Adrenal gland (tissue), 12 donors: ENCODE results near the gene JTB. TPM values are rescaled to one million over a fixed set of nuclear protein-coding genes. Genes with fewer than 3 reads are reported as not detected.
A peak's percentile ranks its signal among the peaks of the same experiment; 100 is the strongest.

Experiments used
- DNase-seq, 7 donors: peaks; one replicate each; pipeline ENCODE4 v3.0.0-alpha.2; 2019 to 2020
- H3K27ac ChIP-seq, 5 donors: fragments of 200-600 bp; sonication (generic) in 4 of 5; 1 replicate in 3 of 5; 2 replicates in 2 of 5; pipeline versions ENCODE4 v1.5.1 to v1.8.0; 2016 to 2020; ENCODE audit warnings: mild to moderate bottlenecking in 1 of 5
- H3K27me3 ChIP-seq: fragments of 200-600 bp; 2 replicates; pipeline ENCODE4 v1.8.0; 2021
- H3K36me3 ChIP-seq, 2 donors: fragments of 200-600 bp; replicated peaks in 1 of 2; 1 replicate in 1 of 2; 2 replicates in 1 of 2; pipeline versions ENCODE4 v1.5.1 to v1.8.0; 2018 to 2022
- H3K4me1 ChIP-seq, 2 donors: fragments of 200-600 bp; replicated peaks in 1 of 2; 1 replicate in 1 of 2; 2 replicates in 1 of 2; pipeline versions ENCODE4 v1.5.1 to v1.8.0; 2018 to 2021
- H3K4me3 ChIP-seq, 4 donors: fragments of 200-600 bp; sonication (generic) in 3 of 4; one replicate each; pipeline ENCODE4 v1.5.1; 2016 to 2018
- H3K9me3 ChIP-seq, 3 donors: fragments of 200-600 bp; sonication (generic) in 1 of 3; replicated peaks in 1 of 3; 1 replicate in 2 of 3; 2 replicates in 1 of 3; pipeline versions ENCODE4 v1.5.1 to v1.8.0; 2016 to 2021
- POLR2A ChIP-seq, 2 donors: fragments of 450-650 bp; IDR thresholded peaks; one replicate each; pipeline ENCODE4 v1.6.1; 2017; ENCODE audit warnings: antibody characterized with exemption in 2 of 2, mild to moderate bottlenecking in 2 of 2, moderate library complexity in 1 of 2
- WGBS, 4 donors: extraction: QIAGEN DNeasy Blood & Tissue Kit in 2 of 4; methylation state at CpG; one replicate each; pipeline versions ENCODE4 v1.1.5 to v1.1.7; 2013 to 2017; 5-methylcytosine and 5-hydroxymethylcytosine counted together
- intact Hi-C, 2 donors: fragments of 100-400 bp; cut with DNase I; formaldehyde crosslinking; loops; one replicate each; pipeline versions ENCODE4 v1.14.1 to v1.15.0; 2022 to 2023
- polyA plus RNA-seq, 3 donors: library from polyadenylated mRNA; stranded (reverse); fragments of 200-250 nt in 2 of 3; fragments of 350-450 nt in 1 of 3; fragmentation: Illumina TruSeq in 1 of 3; extraction: RNeasy Lipid Tissue Mini Kit (QIAGEN cat#74804) in 1 of 3; gene quantifications; one replicate each; pipeline ENCODE4 v1.2.3, GENCODE V29; 2013 to 2014
- total RNA-seq, 9 donors: library from RNA; depleted of rRNA in 4 of 9; stranded (reverse); fragments of >200 nt in 4 of 9; fragments of 120-200 nt in 1 of 9; fragmentation: NEBNext Ultra II Directional in 1 of 9; extraction: Animal tissue kit (Norgen Biotek cat#: 25700) in 1 of 9; gene quantifications; one replicate each; pipeline versions ENCODE4 v1.1.0 to v1.2.4, GENCODE V29; 2013 to 2023
- TF ChIP-seq, protein P1 (sequence below), 6 experiments: fragments of 450-650 bp in 4 of 6; fragments of 200-600 bp in 2 of 6; sonication (generic) in 1 of 6; IDR thresholded peaks; 1 replicate in 5 of 6; 2 replicates in 1 of 6; pipeline versions ENCODE4 v1.5.1 to v1.8.0; 2016 to 2021; ENCODE audit warnings: antibody characterized with exemption in 6 of 6, mild to moderate bottlenecking in 2 of 6, moderate library complexity in 1 of 6
- donor health status: healthy with polysubstance abuse.
- donor health status: Bipolar disorder and iron deficiency.
- donor health status: DM: yes; HTN: yes; CAD: no.
- donor health status: DM: no; HTN: no; CAD: no.
- donor health status: DM: no; HTN: no; CAD: no.
- donor health status: DM: yes; HTN: yes; CAD: no.

Gene JTB
- total and polyA plus RNA-seq, 12 donors: 68.3 to 327 (median 140) TPM

DNA sequence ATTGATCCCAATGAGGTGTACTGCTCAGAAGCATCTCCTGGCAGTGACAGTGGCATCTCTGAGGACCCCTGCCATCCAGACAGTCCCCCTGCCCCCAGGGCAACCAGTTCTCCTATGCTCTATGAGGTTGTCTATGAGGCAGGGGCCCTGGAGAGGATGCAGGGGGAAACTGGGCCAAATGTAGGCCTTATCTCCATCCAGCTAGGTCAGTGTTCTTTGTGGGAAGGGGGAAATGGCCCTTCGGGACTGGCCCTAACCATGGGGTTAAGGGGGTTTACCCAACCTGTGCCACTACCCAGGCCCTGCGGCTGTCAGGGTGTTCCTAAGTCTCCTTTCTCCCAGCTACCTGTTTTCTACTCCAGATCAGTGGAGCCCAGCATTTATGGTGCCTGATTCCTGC is 8.5 kb downstream of the JTB start:
- Histone ChIP-seq H3K4me3 (no peak overlapping the region), H3K36me3 (peaks cover 0 to 11% of the 10 kb centered on the region in 2 donors), H3K4me1 (peaks cover 15 to 28% of the 10 kb centered on the region in 2 donors), H3K27ac (no peak overlapping the region), H3K27me3 (no peaks in the 10 kb centered on the region), H3K9me3 (no peaks in the 10 kb centered on the region)
- TF ChIP-seq POLR2A (IDR thresholded peaks at IDR 0.05): no peak
- TF ChIP-seq, protein P1, sequence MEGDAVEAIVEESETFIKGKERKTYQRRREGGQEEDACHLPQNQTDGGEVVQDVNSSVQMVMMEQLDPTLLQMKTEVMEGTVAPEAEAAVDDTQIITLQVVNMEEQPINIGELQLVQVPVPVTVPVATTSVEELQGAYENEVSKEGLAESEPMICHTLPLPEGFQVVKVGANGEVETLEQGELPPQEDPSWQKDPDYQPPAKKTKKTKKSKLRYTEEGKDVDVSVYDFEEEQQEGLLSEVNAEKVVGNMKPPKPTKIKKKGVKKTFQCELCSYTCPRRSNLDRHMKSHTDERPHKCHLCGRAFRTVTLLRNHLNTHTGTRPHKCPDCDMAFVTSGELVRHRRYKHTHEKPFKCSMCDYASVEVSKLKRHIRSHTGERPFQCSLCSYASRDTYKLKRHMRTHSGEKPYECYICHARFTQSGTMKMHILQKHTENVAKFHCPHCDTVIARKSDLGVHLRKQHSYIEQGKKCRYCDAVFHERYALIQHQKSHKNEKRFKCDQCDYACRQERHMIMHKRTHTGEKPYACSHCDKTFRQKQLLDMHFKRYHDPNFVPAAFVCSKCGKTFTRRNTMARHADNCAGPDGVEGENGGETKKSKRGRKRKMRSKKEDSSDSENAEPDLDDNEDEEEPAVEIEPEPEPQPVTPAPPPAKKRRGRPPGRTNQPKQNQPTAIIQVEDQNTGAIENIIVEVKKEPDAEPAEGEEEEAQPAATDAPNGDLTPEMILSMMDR (IDR thresholded peaks at IDR 0.05): no peak
- 90 to 100% (median 96%) methylated on average over 2 of the region's 2 CpGs; no CpG with 5 or more reads in 1 of the 4 donors for WGBS, 4 donors
- DNase-seq: peak in 2 of 7 donors; percentile 12 to 51
- intact Hi-C loops: no loop called here

- intact Hi-C loops: no loop called here
- 8 to 25% (median 15%) methylated on average over 10 to 13 of the region's 13 CpGs for WGBS, 4 donors
- Histone ChIP-seq H3K27me3 (no peaks in the 10 kb centered on the region), H3K36me3 (peaks cover 0 to 6% of the 10 kb centered on the region in 2 donors), H3K4me3 (peak overlapping the region in 2 of 4 donors; percentile 57 to 66), H3K4me1 (peaks cover 18 to 30% of the 10 kb centered on the region in 2 donors), H3K27ac (no peak overlapping the region), H3K9me3 (no peaks in the 10 kb centered on the region)
- TF ChIP-seq, protein P1 (IDR thresholded peaks at IDR 0.05): no peak
- TF ChIP-seq POLR2A (IDR thresholded peaks at IDR 0.05): no peak
- DNase-seq: peak in 3 of 7 donors; percentile 36 to 69 (median 38)
Observed at GRCh38 chr1:153968408-153968807, 9.1 kb downstream of the JTB start.

GRCh38 chr1:153968000-153968363 is 9.5 kb downstream of the JTB start:
- Histone ChIP-seq H3K36me3 (peaks cover 0 to 2% of the 10 kb centered on the region in 2 donors), H3K4me3 (peak overlapping the region in 3 of 4 donors; percentile 57 to 92 (median 66)), H3K4me1 (peaks cover 18 to 30% of the 10 kb centered on the region in 2 donors), H3K27ac (peak overlapping the region; percentile 57 to 96 (median 90)), H3K27me3 (no peaks in the 10 kb centered on the region), H3K9me3 (no peaks in the 10 kb centered on the region)
- DNase-seq: peak in 3 of 7 donors; percentile 48 to 64 (median 59)
- TF ChIP-seq, protein P1 (IDR thresholded peaks at IDR 0.05): no peak
- TF ChIP-seq POLR2A (IDR thresholded peaks at IDR 0.05): no peak
- intact Hi-C loops: no loop called here
- WGBS, 4 donors: 0 to 2% (median 1%) methylated on average over 6 to 8 of the region's 8 CpGs

DNA sequence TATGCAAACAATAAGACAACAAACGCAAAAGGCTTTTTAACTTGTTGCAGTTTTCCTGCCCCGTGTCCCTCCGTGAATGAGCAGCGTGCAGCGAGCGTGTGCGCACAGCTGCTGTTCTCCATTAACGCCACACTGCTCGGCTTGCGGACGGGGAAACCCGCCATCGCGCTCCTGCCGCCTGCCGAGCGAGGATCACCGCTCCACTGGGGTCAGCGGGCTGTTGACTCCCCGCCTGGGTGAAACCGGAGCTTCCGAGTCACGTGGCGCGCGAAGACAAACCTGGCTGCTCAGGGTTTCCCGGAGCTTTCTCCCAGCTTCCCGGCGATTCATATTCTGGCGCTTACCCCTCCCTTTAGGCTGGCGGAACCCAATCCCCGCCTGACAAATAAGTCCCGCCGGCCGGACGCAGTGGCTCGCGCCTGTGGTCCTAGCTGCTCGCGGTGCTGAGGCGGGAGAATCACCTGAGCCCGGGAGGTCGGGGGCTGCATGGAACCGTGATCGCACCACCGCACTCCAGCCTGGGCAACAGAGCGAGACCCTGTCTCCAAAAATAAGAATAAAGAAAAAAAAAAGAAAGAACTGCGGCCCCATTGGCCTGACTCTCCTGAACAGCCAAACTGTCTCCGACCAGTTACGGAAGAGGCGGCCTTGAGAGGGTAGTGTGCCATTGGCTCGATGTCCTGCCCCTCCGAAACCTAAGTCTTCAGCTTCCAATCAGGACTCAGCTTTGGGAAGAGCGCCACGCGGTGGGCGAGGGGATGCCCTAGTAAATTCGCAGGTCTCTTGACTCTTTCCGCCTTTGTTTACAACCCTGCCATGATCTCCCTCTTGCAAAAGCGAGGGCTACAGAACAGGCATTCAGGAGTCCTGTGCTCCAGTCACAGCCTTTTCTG is 10.1 kb downstream of the JTB start, which contains the start of gene CREB3L4:
Gene CREB3L4, plus strand, starts transcription at position 796 of the 893 bp plus-strand sequence. CDS start 624 bp downstream, outside the sequence.
- WGBS, 4 donors: 0 to 1% (median 0%) methylated on average over 40 to 60 of the region's 60 CpGs
- H3K4me1 ChIP-seq: peaks cover 21 to 31% of the 10 kb centered on the region in 2 donors
- H3K27me3 ChIP-seq: no peaks in the 10 kb centered on the region
- peak within 1 kb of the TSS; percentile 13 to 92 (median 62) for H3K4me3 ChIP-seq
- DNase-seq: peak; percentile 91 to 98 (median 96)
- peak; percentile 60 to 97 for TF ChIP-seq POLR2A (IDR thresholded peaks at IDR 0.05)
- TF ChIP-seq, protein P1 (IDR thresholded peaks at IDR 0.05): peak in 2 of 6 experiments; percentile 23 to 35
- no peaks in the 10 kb centered on the region for H3K36me3 ChIP-seq
- peak within 1 kb of the TSS; percentile 85 to 96 (median 91) for H3K27ac ChIP-seq
- intact Hi-C loops: no loop called here
- no peaks in the 10 kb centered on the region for H3K9me3 ChIP-seq
